Measurements from ENCODE around the gene BOC. TPM values are rescaled to one million over a fixed set of nuclear protein-coding genes. Genes with fewer than 3 reads are reported as not detected.

The BOC gene
- total RNA-seq, 1 experiment from 2014 or later, result 4.5 TPM

DNA sequence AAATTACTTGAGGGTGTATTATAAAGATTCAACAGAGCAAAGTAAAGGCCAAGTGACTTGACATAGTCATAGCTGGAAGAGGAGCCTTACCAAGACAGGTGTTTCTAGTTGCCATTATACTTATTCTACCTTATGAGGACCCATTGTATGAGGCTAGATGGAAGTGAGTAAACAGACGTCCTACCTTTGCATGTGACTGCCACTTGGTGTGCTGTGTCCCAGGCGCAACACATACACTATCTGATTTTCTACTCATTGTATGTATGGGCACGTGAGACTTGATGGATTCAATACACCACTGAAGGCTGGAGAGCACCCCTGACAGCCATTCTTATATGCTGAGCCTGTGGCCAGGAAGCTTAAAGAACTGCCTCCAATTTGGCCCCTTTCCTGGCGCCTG lies 40.5 kb downstream of the BOC start:
- DNase-seq (ENCODE audit: low spot score), result no peak

GRCh38 chr3:113252553-113252952 lies 41.2 kb downstream of the BOC start:
- DNase-seq (ENCODE audit: low spot score), result no peak

DNA sequence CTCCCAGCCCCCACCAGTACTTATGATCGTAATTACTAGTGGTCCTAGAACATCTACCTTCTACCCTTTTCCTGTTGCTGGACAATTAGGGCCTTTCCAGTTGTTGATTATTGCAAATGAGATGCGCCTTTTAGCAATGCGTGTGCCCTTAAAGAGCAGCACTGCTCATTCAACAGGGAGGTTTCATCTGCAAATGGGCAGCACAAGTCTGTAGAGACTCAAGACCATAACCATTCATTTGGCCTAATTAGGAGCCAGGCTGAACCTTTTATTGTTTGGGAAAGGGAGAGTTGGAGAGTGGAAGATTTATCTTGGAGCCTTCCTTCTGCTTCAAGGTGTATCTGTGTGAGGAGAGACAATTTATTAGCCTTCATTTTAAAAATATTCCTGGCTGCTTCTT lies 42.3 kb downstream of the BOC start:
- no peak for DNase-seq (ENCODE audit: low spot score)

DNA sequence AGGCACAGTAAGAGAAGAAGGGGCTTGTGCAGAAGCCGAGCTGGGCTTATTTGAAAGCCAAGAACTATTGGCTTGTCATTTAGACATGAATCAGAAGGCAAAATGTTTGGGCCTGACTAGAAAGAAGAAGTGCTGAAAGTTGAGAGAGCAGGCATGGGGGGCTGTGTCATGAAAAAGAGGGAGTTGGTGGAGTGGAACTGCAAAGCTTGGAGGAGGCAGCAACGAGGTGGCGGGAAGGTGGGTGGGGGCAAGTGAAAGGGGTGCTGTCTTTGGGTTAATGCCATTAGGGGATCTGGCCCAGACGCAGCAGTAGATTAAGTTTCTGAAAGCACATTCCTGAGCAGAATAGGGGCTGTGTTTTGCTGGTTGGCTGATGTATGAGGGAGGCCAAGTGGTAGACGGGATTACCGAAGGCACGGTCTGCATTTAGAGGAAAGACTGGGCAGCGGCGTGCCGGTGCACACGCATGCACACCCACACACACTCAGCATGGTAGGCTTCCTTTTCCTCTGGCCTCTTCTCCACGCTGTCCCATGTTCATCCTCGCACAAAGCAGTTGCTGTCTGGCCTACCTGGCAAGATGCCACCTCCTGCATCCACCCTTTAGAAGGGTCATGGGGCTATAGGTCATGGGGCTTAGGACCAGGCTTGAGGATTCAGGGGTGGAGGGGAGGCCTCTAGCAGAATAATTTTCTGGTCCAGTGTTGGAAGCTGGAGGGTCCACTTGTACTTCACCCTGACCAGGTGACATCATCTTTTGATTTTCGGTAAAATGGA lies 43.0 kb downstream of the BOC start:
- no peak for DNase-seq (ENCODE audit: low spot score)

DNA sequence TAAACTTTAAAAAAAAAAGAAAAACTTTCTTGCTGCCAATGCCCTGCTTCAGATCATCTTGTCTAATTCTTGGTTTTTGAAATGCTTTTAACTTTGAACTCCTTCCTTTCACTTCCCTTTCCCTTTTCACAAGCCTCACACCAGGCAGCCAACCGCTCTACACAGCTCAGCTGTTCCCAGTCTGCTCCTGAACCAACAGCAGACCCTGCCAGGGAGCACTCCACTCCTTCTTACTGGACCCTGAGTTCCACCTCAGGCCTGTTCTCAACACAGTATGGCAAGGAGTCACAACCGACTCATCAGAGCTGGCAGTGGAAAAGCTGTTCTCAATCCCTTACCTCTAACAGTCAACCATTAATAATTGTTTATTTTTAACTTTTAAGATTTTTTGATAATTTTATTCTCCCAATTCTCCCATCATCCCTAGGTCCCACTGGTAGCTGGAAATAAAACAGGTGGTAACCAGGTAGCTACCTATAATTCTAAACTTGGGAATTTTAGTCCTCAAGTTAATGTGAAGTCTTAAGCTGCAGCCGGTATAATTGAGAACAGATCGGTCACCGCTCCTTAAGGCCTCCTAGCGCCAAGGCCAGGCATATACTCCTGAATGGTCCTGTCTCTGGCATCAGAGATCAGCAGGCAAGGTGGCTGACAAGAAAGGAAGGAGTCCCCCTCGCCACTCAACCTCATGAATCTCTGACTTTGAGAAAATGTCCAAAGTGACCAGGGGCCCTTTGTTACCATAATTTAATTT lies 43.9 kb downstream of the BOC start:
- no peak for DNase-seq (ENCODE audit: low spot score)

DNA sequence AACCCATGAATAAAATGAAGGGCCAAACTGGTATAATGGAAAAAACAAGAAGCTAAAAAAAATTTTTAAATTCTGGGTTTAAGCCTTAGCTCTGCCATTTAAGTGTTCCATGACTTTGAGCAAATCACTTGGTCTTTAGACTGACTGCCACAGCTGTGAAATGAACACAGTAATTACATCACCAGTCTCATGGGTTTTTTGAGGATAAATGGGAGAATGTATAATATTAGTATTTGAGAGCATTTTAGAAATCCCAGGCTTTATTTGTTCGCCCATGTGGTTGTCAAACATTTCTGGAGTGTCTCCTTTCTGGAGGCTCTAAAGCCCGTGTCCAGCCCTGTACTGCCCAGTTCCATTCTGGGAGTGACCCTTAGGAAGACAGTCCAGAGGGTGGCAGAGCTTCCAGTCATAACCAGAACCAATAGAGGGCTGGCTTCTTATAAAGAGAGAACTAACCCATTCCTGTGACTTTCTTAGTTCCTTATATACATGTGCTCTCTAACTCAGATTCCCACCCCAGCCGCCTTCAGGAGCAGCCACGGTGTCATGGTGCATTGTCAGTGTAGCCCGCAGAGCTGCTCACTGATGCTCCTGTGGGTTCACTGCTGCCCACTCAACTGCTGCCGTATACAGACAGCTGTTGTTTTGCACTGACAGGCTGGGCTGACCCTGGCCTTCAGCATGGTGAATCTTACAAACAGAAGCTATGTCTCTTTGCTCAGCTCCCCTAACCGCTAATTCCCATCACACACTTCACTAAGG lies 44.7 kb downstream of the BOC start:
- DNase-seq (ENCODE audit: low spot score), result no peak

GRCh38 chr3:113258361-113258760 lies 47.0 kb downstream of the BOC start:
- no peak for DNase-seq (ENCODE audit: low spot score)

- DNase-seq (ENCODE audit: low spot score), result no peak
Measured at GRCh38 chr3:113259196-113259595, 47.8 kb downstream of the BOC start.

- no peak for DNase-seq (ENCODE audit: low spot score)
Measured at GRCh38 chr3:113261063-113261625, 49.8 kb downstream of the BOC start.

DNA sequence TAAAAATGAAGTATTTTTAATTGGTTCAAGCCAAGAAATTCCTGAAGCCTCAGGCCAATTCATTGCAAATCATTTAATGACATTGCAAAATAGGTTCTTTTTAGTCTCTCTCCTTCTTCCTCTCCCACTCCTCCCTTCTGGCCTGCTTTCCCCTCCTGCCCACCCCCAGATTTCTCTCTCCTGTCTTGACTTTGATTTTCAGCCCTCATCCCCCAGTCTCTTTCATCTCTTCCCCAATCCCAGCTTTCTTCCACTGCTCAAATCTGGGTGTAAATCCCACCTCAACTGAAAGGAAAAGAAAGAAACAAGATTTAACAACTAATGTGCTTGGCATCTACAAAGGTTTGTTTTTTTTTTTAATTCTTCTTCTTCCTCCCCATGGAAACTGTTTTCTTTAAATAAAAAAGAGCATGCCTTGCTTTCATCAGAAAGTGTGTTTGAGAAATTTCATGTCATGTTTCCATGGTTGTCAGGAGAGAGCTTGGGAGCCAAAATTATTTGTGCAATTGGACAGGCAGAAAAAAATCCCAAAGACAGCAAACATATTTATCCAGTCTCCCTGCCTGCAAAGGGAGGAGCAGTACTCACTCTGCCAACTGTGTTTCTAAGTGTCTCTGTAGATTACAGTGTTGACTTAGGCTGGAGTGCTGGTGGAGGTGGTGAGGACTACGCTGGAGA lies 50.4 kb downstream of the BOC start:
- DNase-seq (ENCODE audit: low spot score), result no peak

DNA sequence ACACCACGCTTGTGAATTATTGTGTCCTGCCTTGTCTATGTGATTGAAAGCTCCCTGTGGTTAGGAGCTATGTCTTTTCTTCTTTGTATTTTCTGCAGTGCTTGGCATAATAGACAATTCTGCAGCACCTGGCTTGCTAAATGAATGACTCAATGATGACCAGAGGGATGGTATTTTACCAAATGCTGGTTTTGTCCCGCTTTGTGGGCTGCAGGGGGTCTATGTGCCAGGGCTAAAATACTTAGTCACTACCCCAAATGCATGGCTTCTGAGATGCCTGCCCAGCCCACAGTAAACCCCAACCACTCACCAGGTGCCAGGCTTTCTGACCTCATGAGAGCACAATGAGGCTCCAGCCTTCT lies 50.9 kb downstream of the BOC start:
- peak; percentile 48 for DNase-seq (ENCODE audit: low spot score)

GRCh38 chr3:113263020-113263419 lies 51.7 kb downstream of the BOC start:
- DNase-seq (ENCODE audit: low spot score), result no peak

GRCh38 chr3:113263778-113264177 lies 52.4 kb downstream of the BOC start:
- no peak for DNase-seq (ENCODE audit: low spot score)

- no peak for DNase-seq (ENCODE audit: low spot score)
Measured at GRCh38 chr3:113264283-113265131, 53.1 kb downstream of the BOC start.

GRCh38 chr3:113265231-113265630 lies 53.9 kb downstream of the BOC start:
- no peak for DNase-seq (ENCODE audit: low spot score)

GRCh38 chr3:113266738-113267137 lies 55.4 kb downstream of the BOC start:
- no peak for DNase-seq (ENCODE audit: low spot score)

DNA sequence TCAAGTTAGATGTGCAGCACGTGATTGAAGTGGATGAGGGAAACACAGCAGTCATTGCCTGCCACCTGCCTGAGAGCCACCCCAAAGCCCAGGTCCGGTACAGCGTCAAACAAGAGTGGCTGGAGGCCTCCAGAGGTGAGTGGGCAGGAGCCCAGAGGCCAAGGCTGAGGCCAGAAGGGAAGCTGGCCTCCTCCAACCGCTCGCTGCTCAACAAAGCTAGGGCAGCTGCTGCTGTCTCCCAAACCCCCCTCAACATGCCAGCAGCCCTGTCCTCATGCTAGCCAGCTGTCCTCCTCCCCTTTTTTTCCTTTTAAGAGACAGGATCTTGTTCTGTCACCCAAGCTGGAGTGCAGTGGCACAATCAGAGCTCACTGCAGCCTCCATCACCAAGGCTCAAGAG lies 57.0 kb downstream of the BOC start:
- DNase-seq (ENCODE audit: low spot score), result no peak

GRCh38 chr3:113268942-113269341 lies 57.6 kb downstream of the BOC start:
- DNase-seq (ENCODE audit: low spot score), result no peak

DNA sequence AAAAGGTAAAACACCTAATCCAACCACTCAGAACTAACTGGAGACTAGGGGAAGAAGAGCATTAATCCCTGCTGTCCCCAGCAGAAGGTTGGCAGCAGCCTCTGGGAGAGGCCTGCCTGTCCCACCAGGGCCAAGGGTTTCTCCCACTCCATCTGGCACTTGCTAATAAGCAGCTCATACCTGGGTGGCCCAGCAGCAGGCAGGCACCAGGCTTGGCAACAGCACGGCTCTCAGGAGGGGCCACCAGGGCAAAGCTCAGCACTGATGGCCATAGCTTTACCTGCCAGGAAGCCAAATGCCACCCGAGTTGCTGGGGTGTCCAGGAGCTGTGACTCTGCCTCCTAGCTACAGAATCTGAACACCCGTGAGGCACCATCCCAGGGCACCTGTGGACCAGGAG lies 58.3 kb downstream of the BOC start:
- DNase-seq (ENCODE audit: low spot score), result no peak

GRCh38 chr3:113270068-113270467 lies 58.7 kb downstream of the BOC start:
- no peak for DNase-seq (ENCODE audit: low spot score)

DNA sequence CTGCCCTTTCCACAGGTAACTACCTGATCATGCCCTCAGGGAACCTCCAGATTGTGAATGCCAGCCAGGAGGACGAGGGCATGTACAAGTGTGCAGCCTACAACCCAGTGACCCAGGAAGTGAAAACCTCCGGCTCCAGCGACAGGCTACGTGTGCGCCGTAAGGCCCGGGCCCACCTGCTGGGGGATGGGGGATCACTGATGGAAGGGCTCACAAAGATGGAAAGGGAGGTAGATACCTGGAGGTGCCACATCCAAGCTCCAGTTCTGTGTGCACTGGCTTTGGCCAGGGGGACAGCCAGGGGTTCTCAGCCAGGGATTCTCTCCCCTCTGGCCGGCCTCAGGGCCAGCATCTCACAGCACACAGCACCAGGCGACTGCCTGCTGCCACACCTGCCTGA lies 59.4 kb downstream of the BOC start:
- DNase-seq (ENCODE audit: low spot score), result no peak
